SU-DHL-6 (cell line): Measurements from ENCODE around the gene GAS2L2.

Experiments used
- CTCF ChIP-seq: fragments of 200-600 bp; sonication (generic); IDR thresholded peaks from one replicate; pipeline ENCODE4 v1.5.1; 2017; ENCODE audit warnings: antibody characterized with exemption, mild to moderate bottlenecking, low read length, moderate library complexity; ENCODE audit not compliant: insufficient read depth, poor library complexity, severe bottlenecking
- EZH2phosphoT487 ChIP-seq: fragments of 200-600 bp; sonication (generic), shearing (Covaris generic); conservative IDR thresholded peaks from 2 replicates; pipeline ENCODE4 v1.6.1; 2018; ENCODE audit warnings: mild to moderate bottlenecking, antibody characterized with exemption, low read length, moderate library complexity, mixed read lengths

GRCh38 chr17:35708149-35708548 lies 44.9 kb downstream of the GAS2L2 start:
- no peak for TF ChIP-seq CTCF
- TF ChIP-seq EZH2phosphoT487: no peak
